MM.1S (cell line): ENCODE data around the gene GHITM.
"Not testable (repeated sequence)": the region's sequence is repeated elsewhere in the genome, so short reads cannot be mapped to it uniquely, and the experiment has no call there.

Experiments used
- DNase-seq: peaks from one replicate; pipeline ENCODE4 v3.0.0-alpha.2; 2015
- H2AFZ ChIP-seq: fragments of 300-600 bp; sonication (generic); 2 replicates; pipeline ENCODE4 v1.6.0; 2016; ENCODE audit warnings: antibody characterized with exemption, low read length
- H3F3A ChIP-seq: fragments of 300-600 bp; sonication (generic); 2 replicates; pipeline ENCODE4 v1.6.1; 2016; ENCODE audit warnings: mild to moderate bottlenecking, antibody characterized with exemption, low read length, moderate library complexity, mixed read lengths; ENCODE audit not compliant: insufficient read depth
- H3K27ac ChIP-seq: fragments of 300-600 bp; sonication (generic); 2 replicates; pipeline ENCODE4 v1.5.1; 2016; ENCODE audit warnings: mild to moderate bottlenecking, low read length
- H3K27me3 ChIP-seq: fragments of 300-600 bp; sonication (generic); replicated peaks from 2 replicates; pipeline ENCODE4 v1.6.0; 2016; ENCODE audit warnings: low read length; ENCODE audit not compliant: insufficient read depth
- H3K36me3 ChIP-seq: fragments of 300-600 bp; sonication (generic); replicated peaks from 2 replicates; pipeline ENCODE4 v1.6.1; 2016; ENCODE audit warnings: mild to moderate bottlenecking, low read length, mixed read lengths; ENCODE audit not compliant: insufficient read depth
- H3K4me1 ChIP-seq: fragments of 300-600 bp; sonication (generic); 2 replicates; pipeline ENCODE4 v1.6.1; 2016; ENCODE audit warnings: low read length, mixed read lengths
- H3K4me2 ChIP-seq: fragments of 300-600 bp; sonication (generic); 2 replicates; pipeline ENCODE4 v1.6.0; 2016; ENCODE audit warnings: low read depth, low read length
- H3K4me3 ChIP-seq: fragments of 300-600 bp; sonication (generic); 2 replicates; pipeline ENCODE4 v1.5.1; 2016; ENCODE audit warnings: low read length, mixed read lengths
- H3K79me2 ChIP-seq: fragments of 300-600 bp; sonication (generic); 2 replicates; pipeline ENCODE4 v1.6.1; 2016; ENCODE audit warnings: mixed run types, low read length, mixed read lengths
- H3K9ac ChIP-seq: fragments of 300-600 bp; sonication (generic); 2 replicates; pipeline ENCODE4 v1.6.1; 2016; ENCODE audit warnings: low read length, mixed read lengths
- H3K9me2 ChIP-seq: fragments of 300-600 bp; sonication (generic); replicated peaks from 2 replicates; pipeline ENCODE4 v1.6.1; 2016; ENCODE audit warnings: mild to moderate bottlenecking, low read length, mixed read lengths; ENCODE audit not compliant: insufficient read depth
- H3K9me3 ChIP-seq: fragments of 300-600 bp; sonication (generic); replicated peaks from 2 replicates; pipeline ENCODE4 v1.6.1; 2016; ENCODE audit warnings: mild to moderate bottlenecking, low read length, mixed read lengths; ENCODE audit not compliant: insufficient read depth
- H4K20me1 ChIP-seq: fragments of 300-600 bp; sonication (generic); 2 replicates; pipeline ENCODE4 v1.6.1; 2016; ENCODE audit warnings: mild to moderate bottlenecking, low read length, moderate library complexity, mixed read lengths; ENCODE audit not compliant: insufficient read depth
- EZH2 ChIP-seq: fragments of 300-600 bp; sonication (generic); optimal IDR thresholded peaks from 2 replicates; pipeline ENCODE3; 2017; ENCODE audit warnings: low read depth, mild to moderate bottlenecking, antibody characterized with exemption, low read length, mixed read lengths
- EZH2phosphoT487 ChIP-seq: fragments of 300-600 bp; sonication (generic); IDR thresholded peaks from 2 replicates; pipeline ENCODE4 v1.6.1; 2018; ENCODE audit warnings: antibody characterized with exemption, low read length
- TF ChIP-seq, protein P1 (sequence below): fragments of 300-600 bp; sonication (generic); IDR thresholded peaks from 2 replicates; pipeline ENCODE4 v1.5.1; 2016; ENCODE audit warnings: antibody characterized with exemption, low read length, mixed read lengths

The GHITM gene

DNA sequence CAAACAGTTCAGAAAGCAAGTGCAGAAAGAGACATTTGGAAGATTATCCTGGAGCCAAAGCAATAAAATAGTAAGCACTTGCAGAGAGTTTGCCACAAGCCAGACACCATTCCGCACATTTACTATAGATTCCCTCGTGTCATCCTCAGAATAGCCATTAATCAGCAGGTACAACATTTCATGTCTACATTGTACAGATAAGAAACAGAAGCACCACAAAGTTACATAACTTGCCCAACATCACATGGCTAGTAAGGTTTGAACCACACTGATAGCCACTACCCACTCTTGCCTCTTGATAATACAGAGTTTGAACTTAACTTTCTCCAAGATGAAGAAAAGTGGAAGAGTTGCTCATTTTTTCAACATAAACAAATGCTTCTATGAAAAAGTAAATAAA is 40.6 kb upstream of the GHITM start:
- Histone ChIP-seq H3K9me2 (no peaks in the 10 kb centered on the region), H2AFZ (no peak overlapping the region), H3K9ac (no peak overlapping the region), H3K27me3 (no peaks in the 10 kb centered on the region), H3K36me3 (no peaks in the 10 kb centered on the region), H3F3A (no peaks in the 10 kb centered on the region), H3K27ac (no peak overlapping the region), H3K79me2 (no peaks in the 10 kb centered on the region), H4K20me1 (no peaks in the 10 kb centered on the region), H3K4me3 (no peak overlapping the region), H3K4me1 (no peaks in the 10 kb centered on the region), H3K4me2 (no peak overlapping the region), H3K9me3 (no peaks in the 10 kb centered on the region)
- TF ChIP-seq, protein P1, sequence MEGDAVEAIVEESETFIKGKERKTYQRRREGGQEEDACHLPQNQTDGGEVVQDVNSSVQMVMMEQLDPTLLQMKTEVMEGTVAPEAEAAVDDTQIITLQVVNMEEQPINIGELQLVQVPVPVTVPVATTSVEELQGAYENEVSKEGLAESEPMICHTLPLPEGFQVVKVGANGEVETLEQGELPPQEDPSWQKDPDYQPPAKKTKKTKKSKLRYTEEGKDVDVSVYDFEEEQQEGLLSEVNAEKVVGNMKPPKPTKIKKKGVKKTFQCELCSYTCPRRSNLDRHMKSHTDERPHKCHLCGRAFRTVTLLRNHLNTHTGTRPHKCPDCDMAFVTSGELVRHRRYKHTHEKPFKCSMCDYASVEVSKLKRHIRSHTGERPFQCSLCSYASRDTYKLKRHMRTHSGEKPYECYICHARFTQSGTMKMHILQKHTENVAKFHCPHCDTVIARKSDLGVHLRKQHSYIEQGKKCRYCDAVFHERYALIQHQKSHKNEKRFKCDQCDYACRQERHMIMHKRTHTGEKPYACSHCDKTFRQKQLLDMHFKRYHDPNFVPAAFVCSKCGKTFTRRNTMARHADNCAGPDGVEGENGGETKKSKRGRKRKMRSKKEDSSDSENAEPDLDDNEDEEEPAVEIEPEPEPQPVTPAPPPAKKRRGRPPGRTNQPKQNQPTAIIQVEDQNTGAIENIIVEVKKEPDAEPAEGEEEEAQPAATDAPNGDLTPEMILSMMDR: no peak
- TF ChIP-seq EZH2: no peak
- TF ChIP-seq EZH2phosphoT487: no peak
- DNase-seq: no peak

DNA sequence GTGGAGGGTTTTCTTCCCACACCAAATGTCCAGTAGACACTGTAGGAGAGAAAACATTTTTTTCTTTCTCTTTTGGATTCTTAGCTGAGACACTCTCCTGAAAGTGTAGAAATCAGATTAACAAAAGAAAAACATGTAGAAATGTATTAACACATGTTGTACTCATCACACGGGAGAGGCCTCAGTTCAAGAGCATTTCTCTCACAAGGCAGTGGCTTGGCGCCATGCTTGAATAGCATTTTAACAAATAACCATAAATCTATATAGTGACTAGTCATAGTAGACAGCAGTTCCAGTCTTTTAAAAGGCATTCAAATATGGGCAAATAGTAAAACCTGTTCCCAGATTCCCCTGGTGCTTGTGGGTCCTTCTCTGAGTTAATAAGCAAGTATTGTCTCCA is 38.3 kb upstream of the GHITM start:
- Histone ChIP-seq H3F3A (no peaks in the 10 kb centered on the region), H3K9me3 (no peaks in the 10 kb centered on the region), H4K20me1 (no peaks in the 10 kb centered on the region), H3K79me2 (no peaks in the 10 kb centered on the region), H3K27me3 (no peaks in the 10 kb centered on the region), H2AFZ (no peak overlapping the region), H3K4me2 (no peak overlapping the region), H3K9me2 (no peaks in the 10 kb centered on the region), H3K4me1 (no peaks in the 10 kb centered on the region), H3K4me3 (no peak overlapping the region), H3K36me3 (no peaks in the 10 kb centered on the region), H3K9ac (no peak overlapping the region), H3K27ac (no peak overlapping the region)
- TF ChIP-seq EZH2phosphoT487 (no peak), EZH2 (no peak)
- TF ChIP-seq, protein P1: no peak
- DNase-seq: no peak

DNA sequence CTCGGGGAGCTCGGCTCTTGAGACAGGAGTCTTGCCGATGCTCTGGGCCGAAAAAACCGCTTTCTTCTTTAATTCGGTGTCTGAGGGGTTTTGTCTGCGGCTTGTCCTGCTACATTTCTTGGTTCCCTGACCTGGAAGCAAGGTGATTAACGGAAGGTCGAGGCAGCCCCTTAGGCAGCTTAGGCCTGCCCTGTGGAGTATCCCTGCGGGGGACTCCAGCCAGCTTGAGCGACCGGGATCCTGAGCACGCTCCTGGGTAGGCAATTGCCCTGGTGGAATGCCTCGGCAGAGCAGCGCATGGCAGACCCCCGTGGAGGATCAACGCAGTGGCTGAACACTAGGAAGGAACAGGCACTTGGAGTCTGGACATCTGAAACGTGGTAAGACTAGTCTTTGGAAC is 30.5 kb upstream of the GHITM start:
- Histone ChIP-seq H3K4me3 (no peak overlapping the region), H3K27me3 (no peaks in the 10 kb centered on the region), H3F3A (no peaks in the 10 kb centered on the region), H3K36me3 (no peaks in the 10 kb centered on the region), H3K9me2 (no peaks in the 10 kb centered on the region), H4K20me1 (no peaks in the 10 kb centered on the region), H3K79me2 (no peaks in the 10 kb centered on the region), H3K4me1 (no peaks in the 10 kb centered on the region), H2AFZ (no peak overlapping the region), H3K4me2 (no peak overlapping the region), H3K9me3 (no peaks in the 10 kb centered on the region), H3K9ac (no peak overlapping the region), H3K27ac (no peak overlapping the region)
- TF ChIP-seq EZH2phosphoT487 (no peak), EZH2 (no peak)
- TF ChIP-seq, protein P1: no peak
- DNase-seq: no peak

DNA sequence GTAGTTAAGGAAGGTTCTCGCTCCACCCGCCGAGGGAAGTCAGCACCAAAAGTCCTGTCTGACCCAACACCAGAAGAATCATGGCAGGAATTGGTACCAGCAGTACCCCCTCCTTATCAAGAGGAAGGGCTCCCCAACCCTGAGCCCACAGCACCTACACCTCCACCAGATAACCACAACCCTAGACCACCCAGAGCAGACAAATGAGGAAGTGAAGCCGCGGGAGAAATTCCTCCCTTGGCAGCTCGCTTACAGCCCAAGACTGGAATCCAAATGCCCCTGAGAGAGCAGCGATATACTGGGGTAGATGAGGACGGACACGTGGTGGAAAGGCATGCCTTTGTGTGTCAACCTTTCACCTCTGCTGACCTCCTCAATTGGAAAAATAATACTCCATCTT is 29.5 kb upstream of the GHITM start:
- H3K4me2 ChIP-seq, H2AFZ ChIP-seq, H4K20me1 ChIP-seq, H3K36me3 ChIP-seq, H3K9ac ChIP-seq, H3K27ac ChIP-seq, H3F3A ChIP-seq, H3K27me3 ChIP-seq, H3K4me1 ChIP-seq, H3K9me3 ChIP-seq, H3K9me2 ChIP-seq, DNase-seq, H3K4me3 ChIP-seq, H3K79me2 ChIP-seq: not testable (repeated sequence)

DNA sequence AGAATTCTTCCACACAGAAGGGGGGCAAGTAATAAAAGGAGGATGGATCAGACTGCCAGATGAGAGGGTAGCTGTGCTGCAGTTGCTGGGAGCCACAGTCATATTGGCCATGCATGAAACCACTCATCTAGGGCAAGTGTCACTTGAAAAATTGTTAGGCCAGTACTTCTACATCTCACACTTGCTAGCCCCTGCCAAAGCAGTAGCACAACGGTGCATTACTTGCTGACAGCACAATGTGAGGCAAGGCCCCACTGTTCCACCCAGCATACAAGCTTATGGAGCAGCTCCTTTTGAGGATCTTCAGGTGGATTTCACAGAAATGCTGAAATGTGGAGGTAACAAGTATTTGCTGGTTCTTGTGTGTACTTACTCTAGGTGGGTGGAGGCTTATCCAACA is 25.8 kb upstream of the GHITM start:
- not testable (repeated sequence) for DNase-seq, H2AFZ ChIP-seq, H4K20me1 ChIP-seq, H3F3A ChIP-seq, H3K4me3 ChIP-seq, H3K4me2 ChIP-seq, H3K79me2 ChIP-seq, H3K27me3 ChIP-seq, H3K27ac ChIP-seq, H3K36me3 ChIP-seq, H3K9ac ChIP-seq, H3K4me1 ChIP-seq, H3K9me2 ChIP-seq, H3K9me3 ChIP-seq
